Skeletal muscle satellite cell (primary cell): ENCODE results near the gene ITPKB.

Experiments
- H3K27me3 ChIP-seq: 2 replicates; pipeline ENCODE4 v1.7.0; 2013; ENCODE audit warnings: low read length; ENCODE audit not compliant: control insufficient read depth, insufficient read depth
- H3K36me3 ChIP-seq: 2 replicates; pipeline ENCODE4 v1.7.0; 2013; ENCODE audit warnings: mild to moderate bottlenecking, control low read depth, low read length; ENCODE audit not compliant: insufficient read depth
- H3K4me1 ChIP-seq: 2 replicates; pipeline ENCODE4 v1.7.0; 2013; ENCODE audit warnings: low read length; ENCODE audit not compliant: control insufficient read depth, insufficient read depth
- H3K4me2 ChIP-seq: 2 replicates; pipeline ENCODE4 v1.7.0; 2013; ENCODE audit warnings: mild to moderate bottlenecking, low read length
- H3K4me3 ChIP-seq: 2 replicates; pipeline ENCODE4 v1.7.0; 2013; ENCODE audit warnings: low read length
- H3K9ac ChIP-seq: 2 replicates; pipeline ENCODE4 v1.7.0; 2013; ENCODE audit warnings: mild to moderate bottlenecking, low read depth, low read length, moderate library complexity
- H3K9me3 ChIP-seq: replicated peaks from 2 replicates; pipeline ENCODE4 v1.7.0; 2013; ENCODE audit warnings: mild to moderate bottlenecking, control low read depth, low read length

Gene ITPKB

GRCh38 chr1:226697929-226698544 is 41.0 kb downstream of the ITPKB start:
- Histone ChIP-seq H3K4me2 (no peak overlapping the region), H3K9me3 (no peaks in the 10 kb centered on the region), H3K36me3 (no peaks in the 10 kb centered on the region), H3K4me3 (no peak overlapping the region), H3K4me1 (peaks cover 24% of the 10 kb centered on the region), H3K9ac (no peak overlapping the region), H3K27me3 (no peaks in the 10 kb centered on the region)

DNA sequence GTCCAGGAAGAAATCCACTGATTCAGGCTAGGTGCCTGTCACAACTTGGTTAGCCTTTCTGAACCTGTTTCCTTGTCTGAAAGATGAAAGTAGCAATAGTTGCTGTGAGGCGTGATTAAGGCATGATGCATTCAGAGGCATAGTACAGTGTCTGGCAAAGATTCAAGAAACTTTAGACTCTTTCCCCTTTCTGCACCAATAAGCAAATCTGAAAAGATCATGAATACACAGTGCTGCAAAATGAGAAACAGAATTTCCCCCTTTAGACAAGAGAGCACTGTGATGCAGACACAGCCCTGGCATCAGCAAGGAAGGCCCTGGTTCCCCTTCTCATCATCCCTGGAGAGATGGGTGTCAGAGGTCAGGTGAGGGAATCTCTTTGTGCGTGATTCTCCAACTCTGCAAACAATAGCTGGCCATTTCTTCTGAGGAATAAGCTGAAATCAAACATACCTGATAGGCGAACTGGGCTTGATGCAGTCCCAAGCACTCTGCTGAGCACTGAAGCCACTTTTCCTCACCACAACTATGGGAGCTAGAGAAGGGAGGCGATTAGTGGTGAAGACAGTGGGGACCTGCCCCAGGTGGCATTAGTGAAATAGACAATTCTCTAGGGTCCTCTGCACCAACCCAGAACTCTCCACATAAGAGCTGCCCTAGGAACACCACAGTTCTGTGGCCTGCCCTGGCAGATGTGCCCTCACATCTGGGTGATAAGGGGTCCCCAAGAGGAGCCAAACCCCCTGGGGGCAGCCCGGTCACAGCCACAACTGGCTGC is 41.7 kb downstream of the ITPKB start:
- no peak overlapping the region for H3K4me3 ChIP-seq
- H3K36me3 ChIP-seq, result no peaks in the 10 kb centered on the region
- H3K9me3 ChIP-seq, result no peaks in the 10 kb centered on the region
- no peaks in the 10 kb centered on the region for H3K27me3 ChIP-seq
- peaks cover 17% of the 10 kb centered on the region for H3K4me1 ChIP-seq
- no peak overlapping the region for H3K4me2 ChIP-seq
- no peak overlapping the region for H3K9ac ChIP-seq

- Histone ChIP-seq H3K9ac (no peak overlapping the region), H3K4me2 (no peak overlapping the region), H3K4me1 (peaks cover 9% of the 10 kb centered on the region), H3K36me3 (no peaks in the 10 kb centered on the region), H3K27me3 (no peaks in the 10 kb centered on the region), H3K9me3 (no peaks in the 10 kb centered on the region), H3K4me3 (no peak overlapping the region)
These were observed 42.5 kb downstream of the ITPKB start for GRCh38 chr1:226696547-226696946.

GRCh38 chr1:226695335-226695900 is 43.7 kb downstream of the ITPKB start:
- Histone ChIP-seq H3K4me1 (peaks cover 9% of the 10 kb centered on the region), H3K27me3 (no peaks in the 10 kb centered on the region), H3K4me3 (no peak overlapping the region), H3K9ac (no peak overlapping the region), H3K4me2 (no peak overlapping the region), H3K36me3 (no peaks in the 10 kb centered on the region), H3K9me3 (no peaks in the 10 kb centered on the region)

DNA sequence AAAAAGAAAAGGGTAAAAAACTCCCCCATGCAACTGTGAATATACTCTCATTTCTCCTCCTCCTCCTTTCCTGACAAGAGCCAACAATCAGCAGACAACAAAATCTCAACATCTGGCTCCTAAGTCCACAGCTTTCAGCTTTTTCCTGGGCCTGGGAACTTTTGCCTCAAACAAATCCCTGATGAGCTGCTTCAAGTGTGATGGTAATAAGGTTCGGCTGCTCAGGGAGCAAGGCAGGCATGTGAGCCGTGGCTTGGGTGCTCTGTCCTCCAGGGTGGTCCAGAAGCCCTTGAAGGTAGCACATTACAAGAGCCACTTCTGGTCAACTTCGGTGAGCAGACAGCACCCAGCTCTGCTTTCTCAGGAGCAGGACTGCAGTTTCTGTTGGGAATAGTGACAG is 46.3 kb downstream of the ITPKB start:
- H3K4me2 ChIP-seq, result no peak overlapping the region
- H3K36me3 ChIP-seq, result no peaks in the 10 kb centered on the region
- H3K27me3 ChIP-seq, result no peaks in the 10 kb centered on the region
- H3K4me3 ChIP-seq, result no peak overlapping the region
- H3K4me1 ChIP-seq, result peaks cover 9% of the 10 kb centered on the region
- H3K9ac ChIP-seq, result no peak overlapping the region
- H3K9me3 ChIP-seq, result no peaks in the 10 kb centered on the region

DNA sequence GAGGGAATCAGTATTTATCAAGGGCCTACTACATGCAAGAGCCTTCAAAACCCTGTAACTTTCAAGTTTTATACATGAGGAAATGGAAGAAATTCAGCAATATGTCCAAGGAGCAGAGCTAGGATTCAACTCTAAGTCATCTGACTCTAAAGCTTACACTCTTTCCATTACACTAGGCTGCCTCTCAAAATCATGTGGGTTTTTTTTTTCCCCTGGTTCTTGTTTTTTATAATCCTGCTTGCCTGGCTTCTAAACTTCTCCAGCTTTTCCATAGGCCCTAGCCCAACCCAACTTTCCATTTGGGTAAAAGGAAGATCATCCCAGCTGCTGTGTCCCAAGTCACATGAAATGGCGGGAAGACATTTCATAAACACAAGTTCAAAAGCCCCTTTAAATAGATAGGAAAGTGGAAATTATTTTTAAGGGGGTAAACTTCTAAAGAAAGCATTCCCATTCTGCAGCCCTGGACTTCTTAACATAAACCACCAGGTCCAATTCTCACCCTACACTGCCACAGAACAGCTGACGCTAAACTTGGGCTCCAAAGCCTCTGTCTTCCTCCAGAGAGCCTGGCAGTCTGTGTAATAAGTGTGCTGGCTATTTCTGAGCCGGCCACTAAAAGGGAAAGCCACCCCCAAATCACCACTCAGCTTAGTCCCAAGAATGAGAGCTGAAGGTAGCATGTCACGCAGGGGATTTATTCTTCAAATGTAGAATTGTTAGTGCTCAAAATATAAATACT is 46.9 kb downstream of the ITPKB start:
- H3K9ac ChIP-seq, result no peak overlapping the region
- H3K9me3 ChIP-seq, result no peaks in the 10 kb centered on the region
- H3K36me3 ChIP-seq, result no peaks in the 10 kb centered on the region
- H3K4me1 ChIP-seq, result peaks cover 6% of the 10 kb centered on the region
- no peak overlapping the region for H3K4me3 ChIP-seq
- H3K27me3 ChIP-seq, result no peaks in the 10 kb centered on the region
- H3K4me2 ChIP-seq, result no peak overlapping the region

DNA sequence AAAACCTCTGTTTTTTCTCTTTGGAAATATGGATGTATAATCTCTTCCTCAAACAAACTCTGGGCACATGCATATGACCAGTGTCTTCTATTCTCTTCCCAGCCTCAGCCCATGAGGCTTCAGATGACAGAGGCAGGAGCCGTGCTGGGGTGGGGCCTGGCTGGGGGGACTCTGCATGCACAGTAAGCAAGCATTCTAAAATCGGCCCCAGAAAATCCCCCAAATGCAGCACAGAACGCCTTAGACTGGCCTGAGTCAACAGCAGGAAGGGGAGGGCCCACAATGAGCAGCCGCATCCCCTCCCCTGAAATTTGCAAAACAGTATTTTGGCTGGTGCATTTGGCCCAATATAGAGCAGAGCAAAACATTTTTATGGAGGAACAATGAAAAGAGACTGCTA is 47.8 kb downstream of the ITPKB start:
- H3K36me3 ChIP-seq, result no peaks in the 10 kb centered on the region
- H3K4me1 ChIP-seq, result no peaks in the 10 kb centered on the region
- no peak overlapping the region for H3K9ac ChIP-seq

GRCh38 chr1:226690460-226690982 is 48.6 kb downstream of the ITPKB start:
- Histone ChIP-seq H3K4me1 (no peaks in the 10 kb centered on the region), H3K27me3 (no peaks in the 10 kb centered on the region), H3K36me3 (no peaks in the 10 kb centered on the region), H3K4me3 (no peak overlapping the region), H3K9ac (no peak overlapping the region), H3K9me3 (no peaks in the 10 kb centered on the region), H3K4me2 (no peak overlapping the region)

More for the DNA sequence above, 47.8 kb downstream of the ITPKB start:
- Histone ChIP-seq H3K27me3 (no peaks in the 10 kb centered on the region), H3K9me3 (no peaks in the 10 kb centered on the region), H3K4me3 (no peak overlapping the region), H3K4me2 (no peak overlapping the region)

DNA sequence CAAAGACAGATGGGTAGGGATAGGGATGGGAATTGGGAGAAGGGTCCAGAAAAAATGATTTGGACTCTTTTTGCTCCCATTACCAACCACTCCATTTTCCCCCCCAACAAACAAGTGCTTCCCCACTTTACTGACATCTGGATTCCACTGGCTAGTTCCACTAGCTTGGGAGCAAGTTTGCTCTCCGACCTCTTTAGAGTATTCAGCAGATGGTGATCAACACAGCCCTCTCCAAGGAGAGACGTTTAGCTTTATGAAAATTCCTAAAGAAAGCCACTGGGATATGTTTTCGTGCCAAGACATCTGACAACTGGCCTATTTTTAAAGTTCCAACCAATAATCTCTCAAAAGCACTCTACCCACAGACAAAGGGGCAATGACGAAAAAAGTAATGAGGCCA is 50.3 kb downstream of the ITPKB start:
- no peak overlapping the region for H3K4me3 ChIP-seq
- no peaks in the 10 kb centered on the region for H3K27me3 ChIP-seq
- H3K9me3 ChIP-seq, result no peaks in the 10 kb centered on the region
- H3K36me3 ChIP-seq, result no peaks in the 10 kb centered on the region
- H3K4me1 ChIP-seq, result no peaks in the 10 kb centered on the region
- H3K4me2 ChIP-seq, result no peak overlapping the region
- H3K9ac ChIP-seq, result no peak overlapping the region

DNA sequence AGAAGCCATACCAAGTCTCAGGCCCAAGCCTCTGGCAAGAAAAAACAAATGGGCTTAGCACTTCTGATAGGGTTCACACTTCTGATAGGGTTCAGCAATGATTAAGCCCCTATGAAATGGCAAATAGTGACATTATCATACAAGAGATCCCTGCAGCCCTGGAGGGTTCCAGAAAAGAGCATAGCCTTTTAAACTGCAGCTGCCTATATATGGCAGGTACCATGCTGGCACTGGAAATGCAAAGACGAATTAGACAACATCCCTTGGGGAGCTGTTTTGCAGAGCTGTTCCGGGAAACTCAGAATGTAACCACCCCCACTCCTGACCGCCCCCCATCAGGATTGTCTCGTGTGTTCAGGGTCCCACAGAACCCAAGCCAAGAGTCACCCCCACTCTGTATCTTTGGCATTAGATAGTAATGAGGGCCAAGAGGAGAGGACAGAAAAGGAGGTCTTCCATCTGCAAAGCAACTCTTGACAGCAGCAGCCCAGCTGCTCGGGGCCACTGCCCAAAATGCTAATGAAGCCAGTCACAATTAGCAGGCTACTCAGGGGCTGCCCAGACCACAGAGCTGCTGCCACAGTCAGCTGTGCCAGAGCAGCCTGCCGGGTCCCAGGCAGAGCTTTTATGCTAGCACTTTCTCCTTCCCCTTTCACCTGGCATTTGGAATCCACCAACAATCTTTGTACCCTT is 50.9 kb downstream of the ITPKB start:
- Histone ChIP-seq H3K27me3 (no peaks in the 10 kb centered on the region), H3K4me3 (no peak overlapping the region), H3K4me2 (no peak overlapping the region), H3K9ac (no peak overlapping the region), H3K9me3 (no peaks in the 10 kb centered on the region), H3K4me1 (no peaks in the 10 kb centered on the region), H3K36me3 (no peaks in the 10 kb centered on the region)

DNA sequence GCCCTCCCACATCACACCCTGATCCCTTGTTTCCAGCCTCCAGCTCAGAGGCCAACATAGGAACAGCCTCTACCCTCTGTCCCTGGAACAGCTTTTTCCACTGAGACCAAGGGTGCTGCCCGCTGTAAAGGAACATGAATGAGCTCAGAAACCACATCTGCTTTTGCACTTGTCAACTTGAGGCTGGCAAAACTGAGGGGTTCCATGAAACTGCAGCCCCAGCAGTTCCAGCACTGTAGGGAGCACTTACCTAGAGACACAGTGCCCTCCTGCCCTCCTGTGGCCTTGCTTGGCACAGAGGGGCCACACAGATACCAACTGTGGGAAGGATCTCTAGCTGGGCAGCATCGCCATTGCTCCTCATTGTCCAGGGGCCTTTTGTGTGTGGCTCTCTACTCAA is 51.7 kb downstream of the ITPKB start:
- Histone ChIP-seq H3K36me3 (no peaks in the 10 kb centered on the region), H3K4me1 (no peaks in the 10 kb centered on the region)

More for the DNA sequence above, 51.7 kb downstream of the ITPKB start:
- Histone ChIP-seq H3K9ac (no peak overlapping the region), H3K4me3 (no peak overlapping the region), H3K9me3 (no peaks in the 10 kb centered on the region), H3K27me3 (peaks cover 4% of the 10 kb centered on the region), H3K4me2 (no peak overlapping the region)
